Astrocyte (in vitro differentiated cells and primary cell): ENCODE data around the gene PMP22.

Experiments used
- EZH2 ChIP-seq: IDR thresholded peaks from 2 replicates; pipeline ENCODE4 v1.6.1; 2012; ENCODE audit warnings: mild to moderate bottlenecking, low read length, inconsistent platforms; ENCODE audit not compliant: insufficient read depth
- TF ChIP-seq, protein P1 (sequence below): IDR thresholded peaks from 2 replicates; pipeline ENCODE4 v1.5.1; 2011; ENCODE audit warnings: low read depth, mild to moderate bottlenecking, inconsistent platforms, low read length, moderate library complexity; ENCODE audit not compliant: insufficient read depth

DNA sequence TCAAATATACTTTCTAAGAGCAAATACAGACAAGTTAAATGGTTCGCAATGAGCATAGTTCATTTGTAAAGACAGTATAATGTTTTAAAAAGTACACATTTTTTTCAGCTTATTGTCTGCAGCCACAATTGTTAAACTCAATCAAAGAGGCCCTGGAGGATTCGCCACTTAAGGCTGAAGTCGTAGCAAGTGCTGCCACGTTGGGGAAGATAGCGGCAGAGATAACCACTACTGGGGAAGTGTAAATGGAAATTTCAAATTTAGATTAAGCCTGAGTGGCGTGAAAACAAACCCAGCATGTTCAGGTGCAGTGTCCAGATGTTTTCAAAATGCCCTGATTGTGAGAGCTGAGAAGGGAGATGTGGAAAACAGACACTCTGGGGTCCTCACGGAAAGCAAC lies 8.4 kb downstream of the PMP22 start:
- TF ChIP-seq, protein P1, sequence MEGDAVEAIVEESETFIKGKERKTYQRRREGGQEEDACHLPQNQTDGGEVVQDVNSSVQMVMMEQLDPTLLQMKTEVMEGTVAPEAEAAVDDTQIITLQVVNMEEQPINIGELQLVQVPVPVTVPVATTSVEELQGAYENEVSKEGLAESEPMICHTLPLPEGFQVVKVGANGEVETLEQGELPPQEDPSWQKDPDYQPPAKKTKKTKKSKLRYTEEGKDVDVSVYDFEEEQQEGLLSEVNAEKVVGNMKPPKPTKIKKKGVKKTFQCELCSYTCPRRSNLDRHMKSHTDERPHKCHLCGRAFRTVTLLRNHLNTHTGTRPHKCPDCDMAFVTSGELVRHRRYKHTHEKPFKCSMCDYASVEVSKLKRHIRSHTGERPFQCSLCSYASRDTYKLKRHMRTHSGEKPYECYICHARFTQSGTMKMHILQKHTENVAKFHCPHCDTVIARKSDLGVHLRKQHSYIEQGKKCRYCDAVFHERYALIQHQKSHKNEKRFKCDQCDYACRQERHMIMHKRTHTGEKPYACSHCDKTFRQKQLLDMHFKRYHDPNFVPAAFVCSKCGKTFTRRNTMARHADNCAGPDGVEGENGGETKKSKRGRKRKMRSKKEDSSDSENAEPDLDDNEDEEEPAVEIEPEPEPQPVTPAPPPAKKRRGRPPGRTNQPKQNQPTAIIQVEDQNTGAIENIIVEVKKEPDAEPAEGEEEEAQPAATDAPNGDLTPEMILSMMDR: no peak
- TF ChIP-seq EZH2: no peak
